Measurements from ENCODE around the gene CYP27B1.

DNA sequence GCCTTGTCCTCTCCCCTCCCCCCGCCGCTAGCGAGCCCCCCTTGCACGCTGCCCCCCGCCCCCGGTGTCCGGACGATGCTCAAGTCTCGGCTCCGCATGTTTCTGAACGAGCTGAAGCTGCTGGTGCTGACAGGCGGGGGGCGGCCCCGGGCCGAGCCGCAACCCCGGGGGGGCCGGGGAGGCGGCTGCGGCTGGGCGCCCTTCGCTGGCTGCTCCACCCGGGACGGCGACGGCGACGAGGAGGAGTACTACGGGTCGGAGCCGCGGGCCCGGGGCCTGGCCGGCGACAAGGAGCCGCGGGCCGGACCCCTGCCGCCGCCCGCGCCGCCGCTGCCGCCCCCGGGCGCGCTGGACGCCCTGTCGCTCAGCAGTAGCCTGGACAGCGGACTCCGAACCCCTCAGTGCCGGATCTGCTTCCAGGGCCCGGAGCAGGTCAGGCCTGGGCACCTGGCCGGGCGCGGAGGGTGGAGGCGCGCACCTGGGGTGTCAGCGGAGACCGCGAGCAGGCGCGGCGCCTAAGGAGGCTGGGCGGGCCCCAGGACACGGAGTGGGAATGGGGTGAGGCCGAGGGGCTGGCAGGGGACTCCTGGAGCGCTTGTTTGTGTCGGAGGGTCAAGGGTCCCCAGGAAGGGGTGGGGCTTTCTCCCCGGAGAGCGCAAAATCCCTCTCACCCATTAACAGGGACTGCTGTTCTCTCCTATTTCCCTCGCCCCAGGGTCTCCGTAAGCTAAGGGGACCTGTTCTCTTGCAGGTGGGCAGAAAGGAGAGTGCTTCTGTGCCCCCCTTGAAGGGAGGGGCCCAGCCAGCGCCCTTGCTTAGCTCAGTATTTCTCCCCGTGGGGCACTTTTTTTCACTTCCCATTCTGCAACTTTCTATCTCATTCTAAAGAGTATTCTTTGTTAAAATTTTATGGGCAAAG lies 11.2 kb downstream of the CYP27B1 start:
- TF ChIP-seq POLR2A (IDR thresholded peaks at IDR 0.05; ENCODE audit: low read depth, low read length) (no peak), TAF1 (IDR thresholded peaks at IDR 0.05; ENCODE audit: borderline replicate concordance, low read depth, low read length) (no peak), POLR2AphosphoS5 (IDR thresholded peaks at IDR 0.05; ENCODE audit: low read depth, low read length) (no peak)
